HUDEP-2 (cell line): ENCODE measurements around the gene PKLR.
"Not testable (repeated sequence)": the region's sequence is repeated elsewhere in the genome, so short reads cannot be mapped to it uniquely, and the experiment has no call there.

Source experiments
- DNase-seq, 76 experiments: peaks; one replicate each; lab custom pipeline; 2025; ENCODE audit not compliant: unreplicated experiment in 76 of 76; lab: John Stamatoyannopoulos, UW

PKLR gene

DNA sequence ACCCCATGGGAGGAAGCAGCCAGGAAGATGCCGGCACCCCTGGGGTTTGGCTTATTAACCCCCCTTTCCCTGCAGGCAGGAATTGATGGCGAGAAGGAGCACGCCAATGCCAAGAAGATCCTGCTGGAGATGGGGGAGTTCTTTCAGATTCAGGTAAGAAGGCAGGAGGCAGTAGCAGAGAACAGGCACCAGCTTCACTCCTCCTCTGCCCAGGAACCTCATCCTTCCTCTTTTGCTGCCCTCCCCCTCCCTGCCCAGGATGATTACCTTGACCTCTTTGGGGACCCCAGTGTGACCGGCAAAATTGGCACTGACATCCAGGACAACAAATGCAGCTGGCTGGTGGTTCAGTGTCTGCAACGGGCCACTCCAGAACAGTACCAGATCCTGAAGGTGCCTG is 18.3 kb upstream of the PKLR start:
- DNase-seq, result no peak

GRCh38 chr1:155318082-155318481 is 16.8 kb upstream of the PKLR start:
- DNase-seq, result no peak

DNA sequence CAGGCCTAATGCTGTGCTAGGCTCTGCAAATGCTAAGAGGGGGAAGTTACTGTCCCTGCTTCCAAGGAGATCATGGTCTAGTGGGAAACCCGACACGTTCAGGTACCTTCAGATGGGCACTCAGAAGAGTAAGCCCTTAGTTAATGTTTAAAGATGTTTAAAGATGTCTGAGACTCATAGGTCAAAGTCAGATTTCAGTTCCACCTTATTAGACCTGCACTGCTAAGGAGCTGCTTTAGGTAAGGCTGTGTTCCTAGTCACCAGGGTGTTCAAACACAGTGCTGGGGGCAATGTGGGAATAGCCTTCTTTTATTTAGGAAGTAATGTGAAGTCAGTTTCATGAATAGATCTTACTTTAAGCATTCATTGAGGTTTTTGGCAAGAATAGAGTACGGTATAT is 15.7 kb upstream of the PKLR start:
- DNase-seq, result no peak

GRCh38 chr1:155313261-155313660 is 12.0 kb upstream of the PKLR start:
- DNase-seq, result no peak

- DNase-seq, result peak in 42 of 76 experiments; percentile 18 to 62 (median 45)
Observed at GRCh38 chr1:155309423-155310021, 8.3 kb upstream of the PKLR start.

DNA sequence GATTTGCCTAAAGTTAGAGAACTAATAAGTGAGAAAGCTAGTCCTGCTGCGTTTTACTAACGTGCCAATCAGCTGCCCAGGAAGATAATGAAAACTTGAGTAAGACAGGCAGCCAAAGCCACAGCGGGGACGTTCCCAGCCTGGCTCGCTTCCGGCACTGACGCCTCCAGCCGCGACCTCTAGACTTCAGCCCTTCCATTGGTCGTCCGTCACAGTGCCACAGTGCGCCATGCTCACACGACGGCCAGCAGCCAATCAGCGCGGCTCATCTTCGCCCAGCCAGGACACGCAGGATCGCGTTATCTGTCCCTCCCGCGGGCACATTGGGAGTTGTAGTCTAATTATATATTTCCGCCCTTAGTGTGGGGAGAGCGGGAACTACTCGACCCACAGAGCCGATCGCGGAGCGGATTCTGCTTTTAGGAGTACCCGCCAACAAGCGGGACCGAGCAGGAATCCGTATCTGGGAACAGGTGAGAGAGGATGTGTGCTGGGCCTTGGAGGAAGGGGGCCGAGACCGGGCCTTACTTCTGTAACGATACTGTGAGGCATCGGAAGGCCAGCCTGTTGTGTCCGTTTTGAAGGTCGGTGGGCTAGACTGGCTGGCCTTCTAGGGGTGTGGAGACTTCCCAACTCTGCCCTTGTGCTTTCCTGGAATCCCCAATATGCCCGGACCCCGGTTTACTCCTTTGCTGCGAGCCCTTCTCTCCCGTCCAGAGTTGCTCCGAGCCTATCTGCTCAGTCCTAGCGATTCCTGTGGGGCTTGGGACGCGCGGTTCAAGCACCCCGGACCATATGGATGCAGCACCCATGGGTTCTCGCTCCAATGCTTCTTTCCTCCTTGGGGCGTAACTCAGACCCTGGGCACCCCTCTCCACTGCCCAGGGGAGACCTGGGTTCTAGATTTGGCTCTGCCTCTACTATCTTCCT is 7.5 kb upstream of the PKLR start, which contains the start of gene FDPS:
Gene FDPS (plus strand): TSS at position 374 of the 930 bp plus-strand sequence. CDS start 924 bp downstream, outside the sequence.
- peak in 75 of 76 experiments; percentile 86 to 99 (median 97) for DNase-seq

DNA sequence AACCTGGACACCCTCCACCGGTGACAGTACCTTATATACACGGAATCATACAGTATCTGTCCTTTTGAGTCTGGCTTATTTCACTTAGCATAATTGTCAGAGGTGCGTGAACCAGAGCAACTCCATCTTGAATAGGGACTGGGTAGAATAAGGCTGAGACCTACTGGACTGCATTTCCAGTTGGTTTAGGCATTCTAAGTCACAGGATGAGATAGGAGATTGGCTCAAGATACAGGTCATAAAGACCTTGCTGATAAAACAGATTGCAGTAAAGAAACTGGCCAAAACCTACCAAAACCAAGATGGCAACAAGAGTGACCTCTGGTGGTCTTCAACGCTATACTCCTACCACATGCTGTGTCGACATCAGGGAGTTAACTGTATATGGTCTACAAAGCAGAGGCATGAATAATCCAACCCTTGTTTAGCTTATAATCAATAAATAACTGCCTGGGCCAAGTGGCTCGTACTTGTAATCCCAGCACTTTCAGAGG is 6.1 kb upstream of the PKLR start:
- peak in 43 of 76 experiments; percentile 9 to 72 (median 45) for DNase-seq

GRCh38 chr1:155305881-155306391 is 4.7 kb upstream of the PKLR start:
- DNase-seq, result no peak

DNA sequence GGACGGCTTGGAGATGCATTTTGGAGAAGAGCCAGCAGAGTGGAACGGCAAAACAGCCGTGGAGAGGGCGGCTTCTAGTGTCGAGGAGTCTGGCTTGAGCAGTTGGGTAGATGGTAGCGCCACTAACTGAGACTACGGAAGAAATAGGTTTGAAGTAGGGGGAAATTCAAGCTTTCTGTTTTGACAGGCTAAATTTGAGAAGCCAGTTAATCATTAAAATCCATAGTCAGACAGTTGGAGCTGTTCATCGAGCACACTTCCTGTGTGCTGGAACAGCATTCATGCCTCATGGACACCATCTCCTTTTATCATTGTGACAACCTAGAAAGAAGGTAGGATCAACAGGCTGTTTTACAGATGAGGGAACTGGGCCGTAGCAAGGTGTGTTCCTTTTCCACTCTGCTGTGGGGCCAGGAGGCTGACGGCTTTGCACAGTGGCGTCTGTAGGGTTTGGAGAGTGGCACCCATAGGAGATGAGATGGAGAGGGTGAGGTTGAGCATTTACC is 3.4 kb upstream of the PKLR start:
- no peak for DNase-seq

DNA sequence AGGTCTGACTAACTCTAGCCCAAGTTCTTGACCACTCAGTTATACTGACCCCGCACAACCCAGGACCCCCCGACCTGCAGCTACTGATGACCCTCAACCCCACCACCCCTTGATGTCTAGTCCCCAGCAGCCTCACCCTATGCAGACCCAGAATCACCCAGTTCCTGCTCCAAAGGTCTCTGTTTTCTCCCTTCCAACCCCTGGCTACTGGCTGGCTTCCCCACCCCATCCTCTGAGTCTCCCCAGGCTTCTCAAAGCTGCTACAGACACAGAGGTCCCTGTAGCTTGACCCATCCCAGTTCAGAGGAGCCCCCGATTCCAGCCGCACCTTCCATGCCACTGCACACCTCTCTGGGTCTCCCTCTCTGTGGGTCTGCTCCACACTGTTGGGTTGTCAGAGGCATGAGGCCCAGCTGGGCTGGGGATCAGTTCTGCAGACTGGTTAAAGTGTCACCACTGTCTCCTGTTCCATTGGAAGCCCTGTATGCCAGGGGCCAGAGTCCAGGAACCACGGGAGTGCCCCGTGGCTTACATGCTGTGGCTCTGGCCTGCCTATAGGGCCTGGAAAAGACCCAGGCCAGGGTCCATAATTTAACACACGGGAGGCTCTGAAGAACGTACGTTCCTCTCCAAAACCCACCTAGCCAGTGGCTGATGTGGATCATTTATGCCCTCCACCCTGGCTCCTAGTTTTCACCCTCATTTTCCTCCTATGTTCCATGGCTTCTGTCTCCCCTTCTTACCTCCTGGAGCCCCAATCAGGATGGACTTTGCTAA is 497 bp downstream of the PKLR start:
- peak in 5 of 76 experiments; percentile 34 to 51 (median 45) for DNase-seq

GRCh38 chr1:155300024-155300423 is 1.2 kb downstream of the PKLR start:
- no peak for DNase-seq

GRCh38 chr1:155297384-155297783 is 3.9 kb downstream of the PKLR start:
- DNase-seq, result no peak

- peak in 6 of 76 experiments; percentile 7 to 35 (median 26) for DNase-seq
Observed at GRCh38 chr1:155296661-155297060, 4.6 kb downstream of the PKLR start.

DNA sequence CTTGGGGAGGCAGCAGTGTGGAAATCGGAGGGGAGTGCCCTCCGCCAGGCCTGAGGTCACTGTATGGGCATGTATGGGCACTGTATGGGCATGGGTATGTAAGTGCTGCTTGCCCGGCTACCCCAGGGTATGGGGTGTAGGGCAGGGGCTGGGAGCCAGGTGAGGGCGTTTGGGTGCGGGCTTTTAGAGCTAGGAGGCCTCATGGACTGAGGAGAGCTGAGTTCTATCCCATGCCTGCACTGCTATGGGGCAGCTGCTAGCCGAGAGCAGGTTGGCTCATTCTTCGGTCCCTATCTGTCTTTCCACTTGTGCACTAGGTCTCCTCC is 5.3 kb downstream of the PKLR start:
- no peak for DNase-seq

DNA sequence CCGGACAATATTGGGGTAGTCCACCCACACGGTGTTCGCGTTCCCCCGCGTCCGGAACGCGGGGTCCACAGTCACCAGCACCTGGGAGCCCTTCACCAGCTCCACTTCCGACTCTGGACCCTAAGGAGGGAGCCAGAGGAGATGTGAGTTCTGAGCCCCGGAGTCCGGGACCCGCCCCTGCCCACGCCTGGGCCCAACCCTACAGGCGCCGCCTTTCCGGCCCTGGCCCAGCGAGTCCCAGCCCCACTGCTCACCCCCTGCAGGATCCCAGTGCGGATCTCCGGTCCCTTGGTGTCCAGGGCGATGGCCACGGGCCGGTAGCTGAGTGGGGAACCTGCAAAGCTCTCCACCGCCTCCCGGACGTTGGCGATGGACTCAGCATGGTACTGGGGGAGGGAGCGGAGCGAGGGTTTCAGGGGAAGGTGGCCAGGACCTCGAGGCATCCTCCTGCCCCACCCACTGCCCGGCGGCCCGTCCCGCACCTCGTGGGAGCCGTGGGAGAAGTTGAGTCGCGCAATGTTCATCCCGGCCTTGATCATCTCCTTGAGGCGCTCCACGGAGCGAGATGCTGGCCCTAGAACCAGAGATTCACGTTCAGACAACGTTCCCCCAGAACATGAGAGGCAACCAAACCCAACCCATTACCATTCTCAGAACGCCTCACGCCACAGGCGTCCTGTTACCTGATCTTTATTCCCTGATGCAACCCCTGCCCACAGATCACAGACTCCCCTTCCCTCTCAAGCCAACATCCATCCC is 5.9 kb downstream of the PKLR start:
- no peak for DNase-seq

DNA sequence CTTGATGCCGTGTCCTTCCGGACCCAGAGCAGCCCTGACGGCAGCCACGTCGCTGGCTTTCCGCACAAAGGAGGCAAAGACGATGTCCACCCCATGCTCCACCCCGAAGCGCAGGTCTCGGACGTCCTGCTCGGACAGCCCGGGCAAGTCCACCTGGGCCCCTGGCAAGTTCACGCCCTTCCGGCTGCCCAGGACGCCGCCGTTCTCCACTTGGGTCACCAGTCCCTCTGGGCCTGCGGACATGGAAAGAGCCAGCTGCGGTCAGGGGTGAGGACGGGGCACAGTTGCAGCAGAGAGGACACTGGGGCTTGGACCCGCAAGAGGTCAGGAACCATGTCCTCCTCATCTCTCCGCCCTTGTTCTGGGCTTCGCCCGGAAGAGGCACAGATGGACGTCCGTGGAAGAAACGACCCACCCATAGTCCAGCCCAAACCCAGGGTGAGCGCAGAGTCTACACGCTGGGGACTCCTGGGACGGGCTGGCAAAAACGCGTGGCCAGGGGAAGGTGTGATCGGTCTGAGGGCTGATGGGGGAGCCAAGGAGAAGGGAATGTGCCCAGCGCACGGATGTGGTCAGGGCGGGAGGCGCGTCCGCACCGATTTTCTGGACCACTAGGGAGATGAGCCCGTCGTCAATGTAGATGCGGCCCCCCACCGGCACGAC is 6.6 kb downstream of the PKLR start:
- no peak for DNase-seq

DNA sequence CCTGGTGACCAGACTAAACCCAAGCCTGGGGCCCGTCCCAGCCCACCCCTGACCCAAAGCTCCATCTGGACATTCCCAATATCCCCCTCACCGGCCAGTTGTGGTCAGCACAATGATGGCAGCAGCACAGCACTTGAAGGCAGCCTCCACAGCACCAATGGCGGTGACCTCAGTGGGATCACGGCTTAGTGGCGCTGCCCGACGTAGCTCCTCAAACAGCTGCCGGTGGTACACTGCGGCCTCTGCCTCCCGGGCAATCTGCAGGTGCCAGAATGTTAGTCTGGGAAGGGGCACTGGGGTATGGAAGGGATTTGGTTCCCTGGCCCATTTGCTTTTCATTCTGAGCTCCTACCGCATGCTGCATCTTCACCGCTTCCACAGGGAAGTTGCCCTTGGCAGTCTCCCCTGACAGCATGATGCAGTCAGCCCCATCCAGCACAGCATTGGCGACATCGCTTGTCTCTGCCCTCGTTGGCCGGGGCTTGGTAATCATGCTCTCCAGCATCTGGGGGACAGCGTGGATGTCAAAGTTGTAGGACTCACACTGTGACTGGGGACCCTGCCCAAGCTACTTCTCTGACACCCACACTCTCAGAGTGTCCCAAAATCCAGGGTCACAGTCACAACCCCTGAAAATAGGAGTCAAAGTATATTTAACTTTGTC is 8.0 kb downstream of the PKLR start:
- DNase-seq, result no peak

- not testable (repeated sequence) for DNase-seq
Observed at GRCh38 chr1:155291006-155291405, 10.2 kb downstream of the PKLR start.
